IPS-NIHi7 (cell line): ENCODE measurements around the gene TMEM19.

Experiments used
- DNase-seq: peaks from one replicate; pipeline ENCODE4 v3.0.0; 2012; ENCODE audit warnings: mixed read lengths; ENCODE audit errors: extremely low spot score

TMEM19 gene

GRCh38 chr12:71685914-71686657 is at the start of gene TMEM19:
Gene TMEM19, plus strand, starts transcription at chr12:71686082. Its CDS starts 599 bp downstream, at chr12:71686681.
- DNase-seq = peak; percentile 90

- peak; percentile 67 for DNase-seq
Observed at GRCh38 chr12:71636704-71637115, 49.2 kb upstream of the TMEM19 start.

GRCh38 chr12:71638499-71638898 is 47.4 kb upstream of the TMEM19 start:
- DNase-seq = no peak

DNA sequence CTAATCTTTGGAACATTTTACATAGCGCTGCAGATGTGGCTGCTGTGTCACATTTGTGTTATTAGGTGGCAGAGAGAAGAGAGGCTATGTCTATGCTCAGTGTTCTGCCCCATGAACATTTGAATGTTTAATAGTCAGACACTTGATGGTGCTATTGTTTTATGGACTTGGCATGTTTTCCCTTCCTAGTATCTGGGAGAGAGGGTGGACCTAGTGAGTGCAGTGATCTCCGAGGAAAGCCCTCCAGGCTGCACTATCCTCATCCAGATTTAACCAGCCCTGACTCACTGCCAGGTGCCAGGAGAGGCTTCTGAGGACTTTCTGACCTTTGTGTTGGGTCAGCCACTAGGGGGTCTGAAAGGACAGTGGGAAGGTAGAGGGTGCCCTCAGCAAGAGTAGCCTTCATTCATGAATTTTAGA is 46.5 kb upstream of the TMEM19 start:
- peak; percentile 28 for DNase-seq

DNA sequence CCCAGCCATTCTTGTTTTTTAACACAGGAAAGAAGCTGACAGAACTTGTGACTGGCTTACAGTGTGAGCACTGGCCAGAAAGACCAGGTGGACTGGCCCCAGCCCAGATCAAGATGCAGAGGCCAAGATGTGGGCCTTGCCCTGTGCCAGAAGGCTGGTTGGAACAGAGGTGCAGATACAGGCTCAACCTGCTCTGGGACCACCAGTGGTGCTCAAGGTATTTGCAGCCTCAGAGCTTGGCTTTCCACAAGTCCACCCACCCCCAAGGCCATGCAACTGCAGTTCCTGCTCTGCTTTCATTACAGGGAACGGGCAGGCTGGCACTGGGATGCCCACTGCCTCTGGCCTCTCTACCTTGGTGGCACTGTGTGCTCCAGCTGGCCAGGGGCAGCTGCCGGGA is 45.6 kb upstream of the TMEM19 start:
- DNase-seq = no peak

DNA sequence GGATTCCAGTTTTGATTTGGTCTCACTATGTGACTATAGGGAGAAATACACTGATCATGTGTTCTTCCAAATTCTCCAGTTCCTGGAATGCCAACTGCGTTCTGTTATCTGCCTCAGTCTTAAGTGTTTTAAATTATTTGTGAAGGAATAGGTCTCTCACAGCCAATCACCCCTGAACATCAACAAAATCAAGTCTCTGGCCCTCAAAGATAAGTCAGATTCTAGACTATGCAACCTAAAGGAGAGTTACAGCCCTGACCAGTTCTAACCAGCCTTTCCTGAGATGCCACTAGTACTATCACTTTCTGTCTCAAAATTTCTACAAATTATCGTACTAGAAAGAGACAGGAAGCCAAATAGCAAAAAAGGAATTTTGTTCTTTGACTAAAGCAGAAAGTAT is 44.5 kb upstream of the TMEM19 start:
- DNase-seq = no peak

GRCh38 chr12:71642264-71642663 is 43.6 kb upstream of the TMEM19 start:
- DNase-seq = no peak

GRCh38 chr12:71645268-71645667 is 40.6 kb upstream of the TMEM19 start:
- DNase-seq = no peak

DNA sequence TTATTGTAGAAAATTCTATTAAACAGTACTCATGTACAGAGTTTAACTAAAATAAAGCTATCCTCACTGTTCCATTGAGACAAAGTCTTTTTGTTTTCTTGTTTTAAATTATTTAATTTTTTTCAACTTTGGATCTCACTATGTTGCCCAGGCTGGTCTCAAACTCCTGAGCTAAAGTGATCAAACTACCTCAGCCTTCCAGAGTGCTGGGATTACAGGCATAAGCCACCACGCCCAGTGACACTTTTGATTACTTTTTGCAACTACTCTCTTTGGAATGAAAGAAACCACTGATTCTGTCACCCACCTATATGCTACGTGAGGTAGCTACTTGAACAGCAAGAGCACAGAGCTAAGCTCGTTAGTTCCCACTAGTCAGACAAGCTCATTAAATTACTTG is 39.4 kb upstream of the TMEM19 start:
- no peak for DNase-seq

DNA sequence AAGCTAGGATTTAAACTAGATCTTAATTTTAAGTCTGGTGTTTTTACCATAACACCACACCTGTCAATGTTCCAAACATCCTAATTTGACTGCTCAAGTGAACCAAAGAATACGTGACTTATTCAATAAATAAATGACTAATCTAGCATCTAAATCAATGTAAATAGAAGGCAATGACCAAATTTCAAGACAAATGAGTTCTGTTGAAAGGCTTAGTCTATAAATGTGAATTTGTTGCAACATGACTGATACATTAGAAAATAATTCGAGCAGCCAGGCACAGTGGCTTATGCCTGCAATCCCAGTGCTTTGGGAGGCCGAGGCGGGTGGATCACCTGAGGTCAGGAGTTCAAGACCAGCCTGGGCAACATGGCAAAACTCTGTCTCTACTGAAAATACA is 37.3 kb upstream of the TMEM19 start:
- DNase-seq = no peak

DNA sequence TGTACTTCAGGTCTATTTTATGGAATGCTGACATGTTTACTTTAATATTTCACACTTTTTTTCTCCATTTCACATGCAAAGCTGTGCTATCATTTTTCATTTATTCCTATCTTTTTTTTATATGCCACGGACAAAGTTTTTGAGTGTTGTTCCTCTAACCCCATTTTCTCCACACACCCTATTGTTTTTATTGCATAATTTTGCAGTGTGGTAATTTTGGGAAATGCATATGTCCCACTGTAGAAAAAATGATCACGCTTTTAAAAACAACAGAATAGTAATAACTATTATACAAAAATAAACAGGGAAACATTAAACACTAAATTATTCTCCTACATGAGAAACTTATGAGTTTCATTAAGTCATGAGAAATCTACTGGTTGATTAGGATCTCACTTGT is 36.5 kb upstream of the TMEM19 start:
- DNase-seq = no peak

GRCh38 chr12:71652656-71653055 is 33.2 kb upstream of the TMEM19 start:
- DNase-seq = no peak

DNA sequence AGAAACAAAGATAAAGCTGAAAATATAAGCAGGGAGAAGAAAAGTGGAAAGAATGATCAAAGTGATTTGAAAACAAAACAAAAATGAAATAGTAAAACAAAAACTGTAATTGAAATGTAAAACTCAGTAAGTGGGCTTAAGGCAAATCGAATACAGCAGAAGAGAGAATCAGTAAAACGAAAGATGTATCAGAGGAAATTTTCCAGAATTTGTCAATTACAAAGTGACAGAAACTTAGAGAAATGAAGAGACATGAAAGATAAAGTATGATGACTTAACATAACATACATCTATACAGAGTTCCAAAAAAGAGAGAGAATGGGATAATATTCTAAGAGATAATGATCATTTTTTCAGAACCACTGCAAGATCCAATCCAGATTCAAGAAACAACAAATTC is 32.7 kb upstream of the TMEM19 start:
- no peak for DNase-seq

- DNase-seq = no peak
Observed at GRCh38 chr12:71654200-71654599, 31.7 kb upstream of the TMEM19 start.

- no peak for DNase-seq
Observed at GRCh38 chr12:71655495-71655894, 30.4 kb upstream of the TMEM19 start.

GRCh38 chr12:71655907-71656306 is 30.0 kb upstream of the TMEM19 start:
- DNase-seq = no peak

GRCh38 chr12:71656740-71657139 is 29.1 kb upstream of the TMEM19 start:
- DNase-seq = no peak

DNA sequence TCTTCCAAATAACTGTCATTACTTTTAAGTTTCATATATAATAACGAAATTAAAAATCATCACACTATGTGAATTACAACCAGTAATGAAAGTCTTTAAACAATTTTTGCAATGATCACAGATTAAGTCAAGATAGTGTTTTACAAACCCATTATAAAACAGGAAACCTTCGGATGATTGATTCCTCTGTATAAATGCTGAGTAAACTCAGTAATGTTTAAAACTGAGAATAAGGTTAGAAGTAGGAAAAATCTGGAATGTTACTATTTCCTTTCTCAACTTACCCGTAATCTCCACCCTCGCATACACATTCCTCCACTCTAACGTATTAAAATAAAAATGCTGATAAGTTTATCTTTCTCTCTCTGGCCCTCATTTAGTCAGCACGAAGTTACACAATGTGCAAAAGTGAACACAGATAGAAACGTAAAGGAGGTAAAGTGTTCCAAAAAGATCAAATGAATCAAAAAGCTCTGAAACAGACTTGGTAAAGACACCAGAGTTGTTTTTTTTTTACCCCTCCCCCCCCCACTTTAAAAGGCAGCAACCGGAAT is 23.8 kb upstream of the TMEM19 start:
- DNase-seq = no peak

- DNase-seq = peak; percentile 28
Observed at GRCh38 chr12:71662849-71663560, 22.9 kb upstream of the TMEM19 start.

- peak; percentile 90 for DNase-seq
Observed at GRCh38 chr12:71663561-71664410, 22.1 kb upstream of the TMEM19 start, which contains the start of the genes THAP2 and ZFC3H1. Gene THAP2, plus strand, starts transcription at chr12:71664301. Its CDS starts 209 bp downstream, at chr12:71664510. Gene ZFC3H1, minus strand, starts transcription at chr12:71663848. Its CDS starts 238 bp downstream, at chr12:71663610.

GRCh38 chr12:71664411-71665089 is 21.3 kb upstream of the TMEM19 start:
- DNase-seq = no peak
